ENCODE measurements around the gene PGM5. TPM values are rescaled to one million over a fixed set of nuclear protein-coding genes. Genes with fewer than 3 reads are reported as not detected.

The PGM5 gene
- total and polyA plus RNA-seq, 2 of the 8 experiments (the other 6 are each of a cell fraction or from before 2014, with no cell fraction given): not detected

- CTCF ChIA-PET (ENCODE audit: partially characterized antibody): interaction anchor here (0.7 to 3.9 kb wide), 4 partner anchors 13 to 76 kb away, joined by 3 to 25 read pairs (median 5); no protein-coding TSS in a partner anchor
- H3K27me3 ChIP-seq (replicated peaks in 1 of 4; ENCODE audit: control insufficient read depth in 3 of 4, extremely low read depth in 1 of 4, insufficient read depth in 3 of 4, low read length in 3 of 4): peaks cover 0 to 8% (median 2%) of the 10 kb centered on the region in 4 experiments; a peak in 4 of 7 replicates
- H3K79me2 ChIP-seq (ENCODE audit: control insufficient read depth in 1 of 2, insufficient read depth in 2 of 2, low read length in 2 of 2): no peaks in the 10 kb centered on the region
- DNase-seq (ENCODE audit: low read depth in 1 of 2, low spot score in 2 of 2) (no peak), FAIRE-seq (no peak)
- no peaks in the 10 kb centered on the region for H4K20me1 ChIP-seq (replicated peaks in 1 of 2; ENCODE audit: control insufficient read depth in 1 of 2, insufficient read depth in 2 of 2, low read length in 2 of 2)
- H2BK12ac ChIP-seq (ENCODE audit: low read depth, low read length): no peak overlapping the region
- no peak overlapping the region for H3K14ac ChIP-seq (ENCODE audit: insufficient read length)
- no peak overlapping the region for H3K56ac ChIP-seq (replicated peaks; ENCODE audit: insufficient read length, low read depth, low read length)
- H3K36me3 ChIP-seq (ENCODE audit: control insufficient read depth in 2 of 4, insufficient read depth in 4 of 4, low read length in 3 of 4): no peaks in the 10 kb centered on the region
- POLR2A ChIA-PET (ENCODE audit: partially characterized antibody): no interaction called here
- no peak overlapping the region for H2AFZ ChIP-seq (ENCODE audit: low read length)
- H4K5ac ChIP-seq (ENCODE audit: insufficient read length, low read depth, low read length): no peak overlapping the region
- no peaks in the 10 kb centered on the region for H3K79me1 ChIP-seq (ENCODE audit: low read depth, low read length)
- H2BK15ac ChIP-seq (ENCODE audit: low read length): no peak overlapping the region
- H2AK5ac ChIP-seq (ENCODE audit: low read depth, low read length): no peak overlapping the region
- no peak overlapping the region for H3K23ac ChIP-seq (ENCODE audit: insufficient read length)
- H3K9ac ChIP-seq (replicated peaks in 1 of 4; ENCODE audit: extremely low read depth in 1 of 4, low read depth in 3 of 4, low read length in 3 of 4): no peak overlapping the region
- H2BK120ac ChIP-seq (replicated peaks; ENCODE audit: low read depth, low read length): no peak overlapping the region
- no peak overlapping the region for H3K4me2 ChIP-seq (ENCODE audit: insufficient read depth in 1 of 2, low read depth in 2 of 2, low read length in 2 of 2)
- H3K4me3 ChIP-seq (ENCODE audit: extremely low read depth in 1 of 4, insufficient read depth in 2 of 4, low read depth in 3 of 4, low read length in 4 of 4): no peak overlapping the region
- H3K4me1 ChIP-seq (replicated peaks in 1 of 4; ENCODE audit: control insufficient read depth in 3 of 4, insufficient read depth in 4 of 4, low read length in 3 of 4): no peaks in the 10 kb centered on the region
- H3K27ac ChIP-seq (ENCODE audit: low read depth, low read length): no peak overlapping the region
- no peak overlapping the region for H4K91ac ChIP-seq (replicated peaks; ENCODE audit: insufficient read length, low read length)
- H3K4ac ChIP-seq (replicated peaks; ENCODE audit: insufficient read length, low read depth, low read length): no peak overlapping the region
- H2BK20ac ChIP-seq (ENCODE audit: low read length): no peak overlapping the region
- no peak overlapping the region for H2BK5ac ChIP-seq (ENCODE audit: low read depth, low read length)
- no peak overlapping the region for H3K18ac ChIP-seq (ENCODE audit: extremely low read depth, low read length)
- no peaks in the 10 kb centered on the region for H3K9me3 ChIP-seq (ENCODE audit: insufficient read depth in 2 of 2, low read depth in 1 of 2, low read length in 1 of 2)
- no peak overlapping the region for H4K8ac ChIP-seq (ENCODE audit: extremely low read depth, insufficient read depth, low read length)
- H3K23me2 ChIP-seq (ENCODE audit: low read depth, low read length): no peaks in the 10 kb centered on the region
- TF ChIP-seq POLR2A (IDR thresholded peaks at IDR 0.05; ENCODE audit: control extremely low read depth in 1 of 2, low read depth in 2 of 2, low read length in 2 of 2) (no peak), RAD21 (IDR thresholded peaks at IDR 0.05 in 1 of 2, conservative IDR thresholded peaks at IDR 0.05 in 1 of 2; ENCODE audit: low read depth in 2 of 2, low read length in 2 of 2) (no peak), USF2 (IDR thresholded peaks at IDR 0.05; ENCODE audit: low read length) (no peak), SP2 (IDR thresholded peaks at IDR 0.05; ENCODE audit: low read length) (no peak), EZH2 (IDR thresholded peaks at IDR 0.05; ENCODE audit: low read depth, low read length, severe bottlenecking) (no peak), TCF12 (IDR thresholded peaks at IDR 0.05; ENCODE audit: low read depth, low read length) (no peak)
These were observed 137.1 kb downstream of the PGM5 start for GRCh38 chr9:68493541-68493940.
